HG02938 (cell line): ENCODE data around the gene COA3.

ENCODE experiments used
- ATAC-seq: cut with Tn5 transposase; IDR thresholded peaks from one replicate; pipeline ENCODE4 v1.9.1; 2021; ENCODE audit warnings: mild to moderate bottlenecking, moderate library complexity; ENCODE audit not compliant: unreplicated experiment

Gene COA3

GRCh38 chr17:42798383-42799380 is at the start of gene COA3, which contains the start of gene CNTD1:
COA3 (minus strand) TSS chr17:42798704; CDS start chr17:42798681, 23 bp downstream.
CNTD1 (plus strand) TSS chr17:42798861; CDS start chr17:42799068, 207 bp downstream.
- no peak for ATAC-seq

GRCh38 chr17:42848093-42848492 is 49.6 kb upstream of the COA3 start:
- no peak for ATAC-seq

GRCh38 chr17:42846594-42847280 is 48.2 kb upstream of the COA3 start:
- no peak for ATAC-seq

- no peak for ATAC-seq
Measured at GRCh38 chr17:42845918-42846593, 47.6 kb upstream of the COA3 start.

- ATAC-seq = no peak
Measured at GRCh38 chr17:42845556-42845917, 47.0 kb upstream of the COA3 start.

GRCh38 chr17:42844761-42845555 is 46.5 kb upstream of the COA3 start:
- ATAC-seq = no peak

GRCh38 chr17:42844271-42844670 is 45.8 kb upstream of the COA3 start, which contains the start of gene AOC2:
AOC2 (plus strand) TSS chr17:42844580; CDS start chr17:42844627, 47 bp downstream.
- no peak for ATAC-seq

- ATAC-seq = no peak
Measured at GRCh38 chr17:42843358-42843934, 44.9 kb upstream of the COA3 start.

- ATAC-seq = no peak
Measured at GRCh38 chr17:42841975-42842685, 43.6 kb upstream of the COA3 start.

GRCh38 chr17:42835732-42836131 is 37.2 kb upstream of the COA3 start:
- no peak for ATAC-seq

- no peak for ATAC-seq
Measured at GRCh38 chr17:42833767-42834422, 35.4 kb upstream of the COA3 start.

- peak; percentile 66 for ATAC-seq
Measured at GRCh38 chr17:42832934-42833766, 34.6 kb upstream of the COA3 start, which contains the start of gene PSME3. PSME3 (plus strand) TSS chr17:42833397; CDS start chr17:42833632, 235 bp downstream.

- peak; percentile 20 for ATAC-seq
Measured at GRCh38 chr17:42832213-42832933, 33.9 kb upstream of the COA3 start.

- ATAC-seq = no peak
Measured at GRCh38 chr17:42830971-42831370, 32.5 kb upstream of the COA3 start.

- ATAC-seq = no peak
Measured at GRCh38 chr17:42827472-42827871, 29.0 kb upstream of the COA3 start.

- no peak for ATAC-seq
Measured at GRCh38 chr17:42821176-42821575, 22.7 kb upstream of the COA3 start.

- no peak for ATAC-seq
Measured at GRCh38 chr17:42819939-42820535, 21.5 kb upstream of the COA3 start.
